ENCODE data around the gene PPP1R2B. TPM values are rescaled to one million over a fixed set of nuclear protein-coding genes. Genes with fewer than 3 reads are reported as not detected.

Gene PPP1R2B
- total and polyA plus RNA-seq, 2 experiments from 2014 or later, result not detected

DNA sequence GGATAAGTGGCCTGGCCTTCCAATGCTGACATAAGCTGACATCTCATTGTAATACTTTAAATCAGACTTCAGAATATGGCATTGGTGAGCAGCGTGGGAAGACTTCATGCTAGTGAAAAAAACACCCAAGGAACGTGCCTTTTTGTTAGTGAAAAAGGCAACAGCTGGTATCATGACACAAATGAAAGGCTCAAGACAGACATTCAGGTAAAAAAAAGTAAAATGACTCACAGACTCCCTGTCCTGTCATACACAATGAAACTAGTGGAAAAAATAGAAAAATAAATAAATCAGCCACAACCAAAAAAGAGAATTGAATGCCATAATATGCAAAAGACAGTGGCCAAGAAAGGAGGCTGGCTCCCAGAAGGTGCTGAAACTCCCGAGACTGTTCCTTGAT lies 24.4 kb upstream of the PPP1R2B start:
- TF ChIP-seq, protein P1, sequence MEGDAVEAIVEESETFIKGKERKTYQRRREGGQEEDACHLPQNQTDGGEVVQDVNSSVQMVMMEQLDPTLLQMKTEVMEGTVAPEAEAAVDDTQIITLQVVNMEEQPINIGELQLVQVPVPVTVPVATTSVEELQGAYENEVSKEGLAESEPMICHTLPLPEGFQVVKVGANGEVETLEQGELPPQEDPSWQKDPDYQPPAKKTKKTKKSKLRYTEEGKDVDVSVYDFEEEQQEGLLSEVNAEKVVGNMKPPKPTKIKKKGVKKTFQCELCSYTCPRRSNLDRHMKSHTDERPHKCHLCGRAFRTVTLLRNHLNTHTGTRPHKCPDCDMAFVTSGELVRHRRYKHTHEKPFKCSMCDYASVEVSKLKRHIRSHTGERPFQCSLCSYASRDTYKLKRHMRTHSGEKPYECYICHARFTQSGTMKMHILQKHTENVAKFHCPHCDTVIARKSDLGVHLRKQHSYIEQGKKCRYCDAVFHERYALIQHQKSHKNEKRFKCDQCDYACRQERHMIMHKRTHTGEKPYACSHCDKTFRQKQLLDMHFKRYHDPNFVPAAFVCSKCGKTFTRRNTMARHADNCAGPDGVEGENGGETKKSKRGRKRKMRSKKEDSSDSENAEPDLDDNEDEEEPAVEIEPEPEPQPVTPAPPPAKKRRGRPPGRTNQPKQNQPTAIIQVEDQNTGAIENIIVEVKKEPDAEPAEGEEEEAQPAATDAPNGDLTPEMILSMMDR (IDR thresholded peaks at IDR 0.05; ENCODE audit: low read depth, low read length), result no peak
- Histone ChIP-seq H3K9me3 (ENCODE audit: low read depth) (no peaks in the 10 kb centered on the region), H3K27me3 (no peaks in the 10 kb centered on the region), H3K36me3 (no peaks in the 10 kb centered on the region), H3K4me3 (no peak overlapping the region), H3K4me1 (ENCODE audit: low read depth) (no peaks in the 10 kb centered on the region), H3K27ac (no peak overlapping the region)
- no peak for DNase-seq (ENCODE audit: low read depth in 1 of 2, low spot score in 1 of 2)

DNA sequence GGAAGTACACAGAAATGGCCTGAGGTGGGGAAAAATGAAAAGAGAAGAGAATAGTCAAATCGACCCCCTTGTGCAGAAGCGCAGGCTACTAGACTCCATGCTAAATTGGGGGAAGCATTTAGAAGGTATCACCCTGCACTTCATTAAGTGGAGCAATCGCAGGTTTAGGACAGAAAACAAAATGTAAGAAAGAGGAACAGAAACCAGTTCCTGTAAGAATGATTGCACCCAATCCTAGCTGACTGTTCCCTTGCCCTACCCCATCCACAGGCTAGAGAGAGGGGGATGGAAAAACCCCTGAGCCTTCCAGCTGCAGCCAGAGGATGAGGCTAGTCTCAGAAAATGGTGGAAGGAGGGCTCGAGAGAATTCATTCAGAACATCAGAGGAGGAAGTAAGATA lies 23.9 kb upstream of the PPP1R2B start:
- Histone ChIP-seq H3K9me3 (ENCODE audit: low read depth) (no peaks in the 10 kb centered on the region), H3K27ac (no peak overlapping the region), H3K4me3 (no peak overlapping the region), H3K27me3 (no peaks in the 10 kb centered on the region), H3K4me1 (ENCODE audit: low read depth) (no peaks in the 10 kb centered on the region), H3K36me3 (no peaks in the 10 kb centered on the region)
- TF ChIP-seq, protein P1 (IDR thresholded peaks at IDR 0.05; ENCODE audit: low read depth, low read length), result no peak
- no peak for DNase-seq (ENCODE audit: low read depth in 1 of 2, low spot score in 1 of 2)

DNA sequence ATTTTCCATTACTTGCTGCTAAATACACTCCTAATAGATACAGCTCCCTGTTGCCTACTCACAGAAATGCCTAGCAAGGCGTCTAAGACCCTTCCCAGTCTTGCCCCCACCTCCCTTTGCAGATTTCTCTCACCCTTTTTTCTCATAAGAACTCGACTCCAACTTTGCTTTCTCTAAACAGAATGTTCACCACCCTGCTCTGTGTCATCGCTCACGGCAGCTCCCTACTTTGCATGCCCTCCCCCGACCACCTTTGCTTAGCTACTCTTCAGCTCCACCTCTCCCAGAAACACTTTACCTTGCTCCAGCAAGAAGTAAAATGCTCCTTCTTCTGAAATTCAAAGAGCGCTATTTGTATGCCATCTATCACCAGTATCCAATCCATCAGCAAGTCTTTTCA lies 15.2 kb upstream of the PPP1R2B start:
- Histone ChIP-seq H3K4me1 (ENCODE audit: low read depth) (peaks cover 7% of the 10 kb centered on the region), H3K4me3 (no peak overlapping the region), H3K27ac (no peak overlapping the region), H3K27me3 (no peaks in the 10 kb centered on the region), H3K9me3 (ENCODE audit: low read depth) (no peaks in the 10 kb centered on the region), H3K36me3 (no peaks in the 10 kb centered on the region)
- DNase-seq (ENCODE audit: low read depth in 1 of 2, low spot score in 1 of 2), result no peak
- TF ChIP-seq, protein P1 (IDR thresholded peaks at IDR 0.05; ENCODE audit: low read depth, low read length), result no peak

GRCh38 chr5:156835905-156836304 lies 14.2 kb upstream of the PPP1R2B start:
- Histone ChIP-seq H3K9me3 (ENCODE audit: low read depth) (no peaks in the 10 kb centered on the region), H3K27me3 (no peaks in the 10 kb centered on the region), H3K27ac (no peak overlapping the region), H3K4me1 (ENCODE audit: low read depth) (peaks cover 7% of the 10 kb centered on the region), H3K36me3 (no peaks in the 10 kb centered on the region), H3K4me3 (no peak overlapping the region)
- TF ChIP-seq, protein P1 (IDR thresholded peaks at IDR 0.05; ENCODE audit: low read depth, low read length), result no peak
- no peak for DNase-seq (ENCODE audit: low read depth in 1 of 2, low spot score in 1 of 2)

- no peaks in the 10 kb centered on the region for H3K27me3 ChIP-seq
- H3K4me3 ChIP-seq, result no peak overlapping the region
- no peaks in the 10 kb centered on the region for H3K36me3 ChIP-seq
- TF ChIP-seq, protein P1 (IDR thresholded peaks at IDR 0.05; ENCODE audit: low read depth, low read length), result no peak
- no peaks in the 10 kb centered on the region for H3K9me3 ChIP-seq (ENCODE audit: low read depth)
- DNase-seq (ENCODE audit: low read depth in 1 of 2, low spot score in 1 of 2), result no peak
- H3K27ac ChIP-seq, result no peak overlapping the region
- peaks cover 7% of the 10 kb centered on the region for H3K4me1 ChIP-seq (ENCODE audit: low read depth)
Measured at GRCh38 chr5:156836846-156837245, 13.2 kb upstream of the PPP1R2B start.

GRCh38 chr5:156838961-156839360 lies 11.1 kb upstream of the PPP1R2B start:
- Histone ChIP-seq H3K9me3 (ENCODE audit: low read depth) (no peaks in the 10 kb centered on the region), H3K4me1 (ENCODE audit: low read depth) (no peaks in the 10 kb centered on the region), H3K27me3 (no peaks in the 10 kb centered on the region), H3K27ac (no peak overlapping the region), H3K36me3 (no peaks in the 10 kb centered on the region), H3K4me3 (no peak overlapping the region)
- TF ChIP-seq, protein P1 (IDR thresholded peaks at IDR 0.05; ENCODE audit: low read depth, low read length), result no peak
- no peak for DNase-seq (ENCODE audit: low read depth in 1 of 2, low spot score in 1 of 2)
